ENCODE data around the gene DARS1.
"Not testable (repeated sequence)": the region's sequence is repeated elsewhere in the genome, so short reads cannot be mapped to it uniquely, and the experiment has no call there.

Gene DARS1

DNA sequence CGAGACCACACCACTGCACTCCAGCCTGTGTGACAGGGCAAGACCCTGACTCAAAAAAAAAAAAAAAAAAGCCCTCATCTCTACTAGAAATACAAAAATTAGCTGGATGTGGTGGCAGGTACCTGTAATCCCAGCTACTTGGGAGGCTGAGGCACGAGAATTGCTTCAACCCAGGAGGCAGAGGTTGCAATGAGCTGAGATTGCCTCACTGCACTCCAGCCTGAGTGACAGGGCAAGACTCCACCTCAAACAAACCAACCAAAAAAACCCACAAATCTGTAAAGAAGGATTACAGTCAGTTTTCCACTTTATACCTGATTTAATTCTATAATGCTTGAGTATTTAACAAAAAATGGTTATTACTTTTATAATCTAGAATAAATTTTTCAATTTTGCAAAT lies 9.7 kb downstream of the DARS1 start:
- DNase-seq, result no peak

DNA sequence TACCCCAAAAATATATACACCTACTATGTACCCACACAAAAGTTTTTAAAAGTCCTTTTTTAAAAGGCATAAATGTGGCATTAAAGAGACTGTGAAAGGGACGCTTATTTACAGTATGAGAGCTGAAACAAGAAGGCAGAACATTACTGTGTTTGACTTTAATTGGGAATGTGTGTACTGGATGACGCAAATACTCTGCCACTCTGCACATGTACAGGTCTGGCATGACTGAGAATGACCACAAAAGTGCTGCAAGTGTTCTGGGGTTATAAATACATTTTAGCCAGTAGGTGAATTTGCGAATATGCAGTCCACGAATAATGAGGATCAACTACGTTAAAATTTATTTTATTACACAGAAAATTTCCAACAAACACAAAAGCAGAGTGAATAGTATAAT lies 11.4 kb downstream of the DARS1 start:
- no peak for DNase-seq

DNA sequence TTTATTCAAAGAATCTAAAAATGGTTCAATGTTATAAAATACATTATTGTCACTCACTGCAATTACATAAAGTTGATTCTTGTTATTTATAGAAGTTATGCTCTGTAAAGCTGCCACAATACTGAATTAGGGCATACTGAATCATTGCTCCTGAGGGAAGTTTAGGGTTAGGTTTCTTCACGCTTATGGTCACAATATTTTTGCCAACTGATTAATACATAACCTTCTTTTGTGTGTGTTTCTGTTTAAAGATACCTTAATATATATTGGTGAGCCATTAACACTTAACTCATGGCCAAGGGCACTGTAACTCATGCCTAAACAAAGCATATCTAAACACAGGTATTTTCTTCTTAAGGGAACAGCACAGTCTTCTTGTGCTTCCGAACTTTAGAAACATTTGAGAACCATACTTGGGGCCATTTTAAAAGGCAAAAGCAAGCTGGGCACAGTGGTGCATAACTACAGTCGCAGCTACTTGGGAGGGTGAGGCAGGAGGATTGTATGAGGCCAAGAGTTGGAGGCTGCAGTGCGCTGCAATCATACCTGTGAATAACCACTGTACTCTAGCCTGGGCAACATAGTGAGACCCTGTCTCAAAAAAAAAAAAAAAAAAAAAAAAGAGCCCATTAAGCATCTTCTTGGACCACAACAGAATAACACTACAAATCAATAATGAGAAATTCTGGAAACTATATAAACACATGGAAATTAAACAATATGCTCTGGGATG lies 15.6 kb downstream of the DARS1 start:
- DNase-seq, result no peak

DNA sequence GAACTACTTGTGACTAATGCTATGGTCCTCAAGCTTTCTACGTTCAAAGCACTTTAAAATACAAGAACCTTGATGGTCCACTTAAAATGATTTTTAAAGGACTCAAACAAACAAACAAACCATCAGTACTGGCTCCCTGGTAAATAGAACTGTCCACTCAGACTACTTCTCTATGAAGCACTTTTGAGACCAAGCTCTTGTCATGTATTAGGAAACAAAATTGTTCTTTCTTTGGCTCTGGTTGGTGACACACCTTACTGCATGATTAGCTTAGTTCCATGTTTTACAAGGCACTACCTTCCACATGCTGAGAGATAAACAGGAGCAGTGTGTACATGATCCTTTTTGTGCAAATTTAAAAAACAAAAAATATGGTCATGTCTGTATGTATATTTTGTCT lies 19.7 kb downstream of the DARS1 start:
- no peak for DNase-seq

DNA sequence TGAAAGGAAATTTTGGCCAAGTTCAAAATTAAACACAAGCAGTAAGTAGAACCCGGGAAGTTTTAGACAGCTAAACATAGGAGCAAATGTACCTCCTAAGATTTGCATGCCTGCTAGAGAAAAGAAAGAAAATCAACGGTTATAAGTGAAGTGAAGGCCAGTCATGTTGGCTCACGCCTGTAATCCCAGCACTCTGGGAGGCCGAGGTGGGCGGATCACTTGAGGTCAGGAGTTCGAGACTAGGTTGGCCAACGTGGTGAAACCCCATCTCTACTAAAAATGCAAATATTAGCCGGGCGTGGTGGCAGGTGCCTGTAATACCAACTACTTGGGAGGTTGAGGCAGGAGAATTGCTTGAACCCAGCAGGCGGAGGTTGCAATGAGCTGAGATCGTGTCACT lies 21.0 kb downstream of the DARS1 start:
- not testable (repeated sequence) for DNase-seq

DNA sequence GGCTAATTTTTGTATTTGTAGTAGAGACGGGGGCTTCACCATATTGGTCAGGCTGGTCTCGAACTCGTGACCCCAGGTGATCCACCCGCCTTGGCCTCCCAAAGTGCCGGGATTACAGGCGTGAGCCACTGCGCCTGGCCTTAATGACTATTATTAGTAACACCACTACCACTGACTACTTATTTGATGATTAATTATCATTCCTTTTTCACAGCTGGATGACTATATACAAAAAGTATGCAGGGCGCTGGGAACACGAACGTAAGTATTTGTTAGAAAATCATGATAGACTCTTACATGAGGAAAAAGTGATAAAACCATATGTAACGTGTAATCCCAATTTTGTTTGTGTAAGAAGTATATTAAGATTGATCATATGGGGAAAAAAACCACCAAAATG lies 21.6 kb downstream of the DARS1 start:
- no peak for DNase-seq

DNA sequence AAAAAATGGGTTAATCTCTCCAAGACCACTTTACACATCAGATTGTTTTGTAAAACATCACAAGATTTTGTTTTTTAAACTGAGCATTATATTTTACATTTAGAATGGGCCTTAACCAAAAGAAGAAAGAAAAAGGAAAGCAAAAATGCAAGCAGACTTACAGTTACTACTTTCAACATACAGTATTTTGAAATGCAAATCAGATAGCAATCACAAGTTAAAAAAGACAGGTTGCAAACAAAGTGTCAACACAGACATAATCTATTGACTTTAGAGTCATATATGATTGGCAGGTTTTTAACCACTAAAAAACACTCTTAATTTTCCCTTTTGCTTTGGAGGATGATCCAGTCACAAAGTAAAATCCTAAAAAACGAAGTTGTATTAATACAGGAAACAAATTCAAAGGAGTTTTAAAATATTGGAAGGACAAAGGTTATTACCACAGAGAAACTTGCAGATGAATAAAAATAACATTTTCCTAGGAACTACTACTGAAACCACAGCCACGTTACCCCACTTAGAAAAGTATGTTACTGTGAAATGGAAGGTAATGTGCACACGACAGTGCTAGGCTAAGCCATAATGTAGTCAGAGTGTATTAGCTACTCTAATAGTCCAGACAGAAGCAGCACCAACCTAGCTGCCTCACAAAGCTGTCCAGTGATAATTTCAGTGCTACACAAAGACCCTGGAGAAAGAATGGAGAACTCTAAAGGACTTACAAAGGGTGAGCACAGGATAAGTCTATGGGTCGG lies 22.9 kb downstream of the DARS1 start:
- no peak for DNase-seq

DNA sequence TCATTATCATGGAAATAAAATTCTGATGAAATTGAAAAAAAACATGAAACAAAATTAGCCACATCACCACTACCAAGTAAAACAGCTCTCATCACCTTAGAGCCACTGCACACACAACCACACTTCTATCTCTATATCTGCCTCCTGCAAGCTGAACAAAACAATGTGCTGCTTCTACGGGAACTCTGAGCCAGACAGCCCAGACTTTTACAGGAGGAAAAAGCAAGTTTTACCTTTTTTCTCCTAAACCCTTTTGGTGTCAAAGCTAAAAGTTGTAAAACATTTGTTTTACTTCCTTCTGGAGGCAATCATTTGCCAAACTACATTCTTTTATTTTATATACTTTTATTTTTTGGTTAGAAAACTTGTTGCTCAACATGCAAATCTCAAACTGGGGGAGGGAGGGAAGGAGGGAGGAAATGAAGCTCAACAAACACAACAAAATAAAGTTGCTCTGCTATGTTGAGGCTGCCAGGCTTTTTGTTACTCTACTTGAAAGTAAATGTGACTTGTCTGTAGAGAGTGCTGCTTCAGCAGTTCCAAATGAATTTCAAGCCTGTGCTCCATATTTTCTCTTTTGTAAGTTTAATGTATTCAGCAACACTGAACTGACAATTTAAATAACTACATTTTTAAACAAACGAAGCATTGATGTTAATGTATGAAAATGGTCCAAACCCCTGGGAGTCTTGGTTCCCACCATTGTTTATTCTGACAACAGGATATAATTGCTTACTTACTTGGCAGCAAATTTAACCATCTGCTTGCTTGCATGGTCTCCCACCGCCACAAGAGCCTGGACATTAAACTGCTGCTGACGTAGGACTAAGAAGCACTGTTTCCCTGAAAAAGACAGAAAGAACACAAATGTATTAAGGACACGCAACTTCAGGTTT lies 24.5 kb downstream of the DARS1 start:
- DNase-seq, result no peak

DNA sequence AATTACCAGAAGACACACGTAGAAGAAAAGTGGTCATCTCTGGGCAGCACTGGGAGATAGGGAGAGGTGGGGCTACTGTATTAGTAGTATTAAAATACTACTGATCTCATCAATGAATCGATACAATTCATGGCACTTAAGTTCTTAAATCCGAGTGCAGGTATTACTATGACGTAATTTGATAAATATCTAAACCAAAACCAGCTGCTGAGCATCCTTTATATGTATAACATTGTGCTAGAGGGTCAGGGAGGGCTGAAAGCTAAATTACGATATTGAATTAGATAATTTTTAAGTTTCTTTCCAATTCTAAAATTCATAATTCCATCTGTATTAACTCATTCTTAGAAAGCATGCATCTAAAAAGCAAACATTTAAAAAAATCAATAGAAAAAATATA lies 25.3 kb downstream of the DARS1 start:
- DNase-seq, result no peak

DNA sequence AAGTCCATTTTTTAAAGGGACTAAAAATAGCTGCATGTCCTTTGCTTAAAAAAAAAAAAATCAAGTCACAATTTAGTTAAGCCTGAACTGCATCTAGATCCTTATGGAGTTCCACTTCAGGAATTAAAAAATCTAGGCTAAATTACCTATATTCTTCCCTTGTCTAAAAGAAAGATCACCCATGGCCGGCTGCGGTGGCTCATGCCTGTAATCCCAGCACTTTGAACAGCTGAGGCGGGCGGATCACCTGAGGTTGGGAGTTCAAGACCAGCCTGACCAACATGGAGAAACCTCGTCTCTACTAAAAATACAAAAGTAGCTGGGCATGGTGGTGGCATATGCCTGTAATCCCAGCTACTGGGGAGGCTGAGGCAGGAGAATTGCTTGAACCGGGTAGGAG lies 26.5 kb downstream of the DARS1 start:
- not testable (repeated sequence) for DNase-seq

DNA sequence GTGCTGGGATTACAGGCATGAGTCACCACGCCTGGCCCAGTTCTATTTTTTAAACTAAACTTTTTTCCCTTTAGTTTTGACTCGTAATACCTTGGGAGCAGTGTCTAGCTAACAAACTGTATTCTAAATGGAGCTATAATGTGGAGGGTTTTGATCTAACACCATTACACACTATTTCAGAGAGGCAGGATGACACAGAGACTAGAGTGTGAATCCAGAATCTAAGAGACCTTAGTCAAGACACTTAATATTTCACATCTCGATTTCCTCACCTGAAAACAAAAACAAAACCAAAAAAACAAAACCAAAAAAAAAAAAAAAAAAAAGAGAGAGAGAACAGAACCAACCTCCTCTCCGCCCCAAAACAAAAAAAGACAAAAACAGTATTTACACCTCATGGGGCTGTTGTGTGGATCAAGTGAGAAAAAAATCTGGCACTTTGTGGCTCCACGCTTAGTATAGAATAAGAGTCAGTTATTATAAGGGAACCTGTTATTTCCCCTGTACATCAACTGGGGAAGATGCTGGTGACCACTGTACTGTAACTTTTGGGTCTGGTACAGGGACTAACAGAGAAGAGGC lies 31.3 kb downstream of the DARS1 start:
- no peak for DNase-seq

DNA sequence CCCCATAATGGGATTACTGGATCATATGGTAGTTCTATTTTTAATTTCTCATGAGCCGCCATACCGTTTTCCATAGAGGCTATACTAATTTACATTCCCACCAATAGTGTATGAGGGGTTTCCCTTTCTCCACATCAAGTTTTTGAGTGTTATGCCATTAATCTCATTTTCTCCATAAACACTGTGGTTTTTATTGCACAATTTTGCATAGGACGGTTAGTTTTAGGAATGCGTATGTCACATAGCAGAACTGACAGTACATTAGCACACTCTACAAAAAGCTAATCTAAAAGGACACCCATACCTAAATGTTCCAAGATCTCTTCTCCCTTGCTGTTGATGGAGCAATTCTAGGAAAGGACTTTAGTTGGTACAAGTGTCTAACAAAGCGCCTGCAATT lies 32.5 kb downstream of the DARS1 start:
- no peak for DNase-seq

DNA sequence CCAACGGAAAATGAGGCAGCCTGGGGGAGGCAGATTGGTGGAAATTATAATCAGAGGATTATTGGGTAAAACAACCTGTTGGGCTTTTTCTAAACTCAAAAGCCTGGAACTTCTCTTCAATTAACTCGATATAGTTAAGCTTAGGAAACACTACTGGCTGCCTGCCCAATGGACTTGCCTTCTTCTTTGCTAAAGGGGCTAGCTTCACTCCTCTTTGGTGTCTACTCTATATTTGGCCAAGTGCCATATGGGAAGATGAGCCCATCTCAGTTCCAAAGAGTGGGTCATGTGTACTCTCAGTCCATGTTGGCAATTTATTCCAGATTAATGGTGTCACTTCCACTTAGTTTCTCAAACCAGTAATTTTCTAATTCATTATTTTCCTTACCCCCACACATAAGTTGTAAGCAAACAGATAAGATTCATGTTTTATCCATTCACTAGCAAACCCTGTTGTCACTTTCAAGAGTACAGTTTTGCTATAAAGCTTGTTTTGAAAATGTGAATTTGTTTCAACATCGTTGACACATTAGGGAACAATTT lies 34.3 kb downstream of the DARS1 start:
- no peak for DNase-seq

DNA sequence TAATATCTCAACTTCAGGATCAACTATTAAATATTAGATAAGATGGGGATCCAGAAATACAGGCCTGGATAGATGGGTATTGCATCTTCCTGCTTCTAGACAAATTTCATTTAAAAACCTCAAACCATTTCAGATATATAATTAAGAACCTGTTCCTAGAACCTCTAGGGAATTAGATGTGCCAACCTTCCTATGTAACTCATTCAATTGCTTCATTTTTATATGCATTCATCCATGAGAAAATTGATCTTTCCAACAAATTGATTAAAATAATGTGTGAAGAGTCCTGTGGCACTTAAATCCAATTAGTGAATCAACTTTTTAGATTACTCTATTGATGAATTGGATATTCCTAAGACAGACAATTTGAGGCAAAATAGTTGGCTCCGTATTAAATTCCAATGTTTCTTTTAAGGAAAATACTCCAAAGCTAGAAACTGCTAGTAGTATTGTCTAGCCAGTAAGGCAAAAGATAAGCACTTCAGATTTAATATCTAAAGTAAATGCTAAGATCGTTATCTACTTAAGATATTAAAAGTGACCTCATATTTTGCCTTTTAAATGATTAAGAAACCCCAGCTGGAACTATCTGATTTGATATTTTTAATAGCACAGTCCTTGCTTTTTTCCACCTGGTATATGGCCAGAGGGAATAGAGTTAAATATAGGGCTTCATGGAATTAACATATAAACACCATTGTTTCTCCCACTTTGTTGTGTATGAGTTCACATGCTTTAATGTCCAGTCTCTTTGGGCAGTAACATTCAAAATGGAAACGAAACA lies 35.8 kb downstream of the DARS1 start:
- no peak for DNase-seq

DNA sequence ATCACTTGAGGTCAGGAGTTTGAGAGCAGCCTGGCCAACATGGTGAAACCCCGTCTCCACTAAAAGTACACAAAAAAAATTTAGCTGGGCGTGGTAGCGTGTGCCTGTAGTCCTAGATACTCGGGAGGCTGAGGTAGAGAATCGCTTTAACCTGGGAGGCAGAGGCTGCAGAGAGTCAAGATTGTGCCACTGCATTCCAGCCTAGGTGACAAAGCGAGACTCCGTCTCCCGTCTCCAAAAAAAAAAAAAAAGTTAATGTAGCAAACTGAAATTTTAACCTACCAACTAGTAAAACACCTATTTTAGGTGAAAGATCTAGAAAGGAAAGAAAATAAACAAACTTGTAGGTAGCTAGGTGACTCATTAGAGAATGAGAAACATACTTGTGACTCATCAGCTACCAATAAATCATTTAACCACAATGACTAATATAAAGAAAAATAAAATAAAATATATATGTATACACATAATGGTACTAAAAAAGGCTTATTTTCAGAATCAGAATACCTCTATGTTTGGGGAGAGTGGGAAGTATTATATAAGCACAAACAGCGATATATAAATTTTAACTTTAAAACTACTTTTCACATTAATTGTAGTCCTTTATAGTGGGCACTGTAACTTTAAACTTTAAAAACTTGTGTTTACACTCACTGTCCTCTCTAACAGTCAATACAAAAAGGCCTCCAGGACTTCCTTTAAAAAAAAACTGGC lies 36.6 kb downstream of the DARS1 start:
- DNase-seq, result no peak

DNA sequence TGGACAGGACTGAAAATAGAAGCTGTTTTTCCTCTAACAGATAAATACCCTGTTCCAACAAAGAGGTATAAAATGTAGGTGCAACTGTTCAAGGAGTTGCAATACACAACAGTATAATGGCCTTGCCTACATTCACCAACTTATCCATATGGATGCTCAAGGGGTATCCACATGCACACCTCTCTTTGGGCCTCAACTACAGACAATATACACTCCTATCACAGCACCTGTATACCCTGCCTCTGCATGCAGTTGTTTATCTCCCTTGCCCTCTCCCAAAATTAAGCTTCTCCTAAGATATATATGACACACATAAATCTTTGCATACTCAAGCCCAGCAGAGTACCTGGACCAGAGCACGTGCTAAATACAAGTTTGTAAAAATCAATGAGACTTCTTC lies 37.3 kb downstream of the DARS1 start:
- no peak for DNase-seq

DNA sequence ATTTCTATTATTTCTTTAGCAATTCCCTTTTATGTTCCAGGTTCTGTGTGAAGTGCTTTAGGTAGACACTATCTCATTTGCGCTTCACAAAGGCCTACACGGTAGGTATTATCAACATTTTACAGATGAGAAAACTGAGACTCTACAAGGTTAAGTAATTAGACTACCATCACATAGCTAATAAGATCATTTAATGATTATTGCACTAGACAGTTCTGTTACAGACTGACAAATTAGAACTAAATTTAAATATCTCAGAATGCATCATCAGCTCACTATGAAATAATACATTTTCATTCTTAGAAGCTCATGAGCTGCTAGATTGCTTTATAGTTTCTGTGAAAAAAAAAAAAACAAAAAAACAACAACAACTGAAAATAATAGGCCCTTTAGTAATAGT lies 37.9 kb downstream of the DARS1 start:
- no peak for DNase-seq

DNA sequence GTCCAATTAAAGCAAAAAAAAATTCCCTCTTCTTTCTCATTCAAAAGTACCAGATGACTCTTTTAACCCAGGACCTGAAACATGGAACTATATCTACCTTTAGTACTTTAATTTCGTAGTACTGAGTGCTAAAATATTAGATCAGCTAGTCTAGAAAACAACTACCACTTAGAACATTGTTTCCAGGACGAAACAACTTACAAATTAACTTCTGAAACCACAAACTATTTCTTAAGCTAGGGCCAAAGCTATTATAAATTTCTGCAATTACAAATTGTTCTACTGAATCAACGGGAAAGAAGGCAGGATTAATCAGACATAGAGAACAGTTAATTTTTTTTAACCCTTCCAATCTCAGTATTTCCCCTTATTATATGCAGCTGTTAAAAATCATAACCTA lies 39.9 kb downstream of the DARS1 start:
- no peak for DNase-seq

DNA sequence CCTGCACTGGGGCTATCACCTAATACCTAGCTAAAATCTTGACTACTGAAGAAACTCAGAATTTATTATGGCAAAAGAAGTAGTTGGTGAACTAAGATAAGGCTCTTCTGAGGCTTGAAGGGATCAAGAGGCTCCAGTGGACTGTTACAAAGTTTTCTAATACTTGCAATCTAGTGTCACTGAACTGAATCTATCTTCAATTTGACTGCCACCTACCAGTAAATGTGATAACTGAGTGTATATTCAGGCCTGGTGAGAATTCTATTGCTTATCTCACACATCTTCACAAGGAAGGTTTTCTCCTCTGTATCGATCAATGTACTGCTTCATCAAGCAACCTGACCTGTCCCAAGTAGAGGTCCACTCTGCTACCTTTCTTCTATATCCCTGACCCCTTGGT lies 40.8 kb downstream of the DARS1 start:
- no peak for DNase-seq

DNA sequence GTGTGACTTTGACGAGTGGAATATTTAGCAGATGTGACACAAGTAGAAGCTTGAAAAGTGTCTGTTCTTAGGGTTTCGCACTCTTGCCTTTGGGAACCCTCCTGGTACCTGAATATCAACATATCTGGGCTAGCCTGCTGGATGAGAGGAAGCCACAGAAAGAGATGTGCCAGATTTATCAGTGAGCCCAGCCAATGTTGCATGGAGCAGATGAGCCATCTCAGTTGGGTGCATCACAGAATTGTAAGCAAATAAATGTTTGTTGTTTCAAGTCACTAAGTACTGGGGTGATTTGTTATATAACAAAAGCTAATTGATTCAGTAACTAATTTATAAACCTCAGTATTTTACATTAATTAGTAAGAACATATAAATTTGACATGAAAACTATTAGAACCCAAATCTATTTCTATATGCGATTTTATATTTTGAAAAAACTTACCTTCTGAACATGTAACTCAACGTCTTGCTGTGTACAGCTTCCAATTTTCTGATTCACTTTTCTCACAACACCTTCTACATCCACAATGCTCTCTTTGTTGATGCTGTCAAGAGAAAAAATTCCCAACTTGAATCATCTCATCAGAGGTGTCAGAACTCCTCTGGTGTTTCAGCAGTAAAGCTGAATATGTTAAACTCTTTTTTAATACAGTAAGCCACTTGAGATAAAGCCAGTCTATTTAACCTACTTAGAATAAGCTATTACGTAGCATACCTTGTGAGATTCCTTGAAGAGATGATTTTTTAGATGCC lies 42.3 kb downstream of the DARS1 start:
- no peak for DNase-seq

DNA sequence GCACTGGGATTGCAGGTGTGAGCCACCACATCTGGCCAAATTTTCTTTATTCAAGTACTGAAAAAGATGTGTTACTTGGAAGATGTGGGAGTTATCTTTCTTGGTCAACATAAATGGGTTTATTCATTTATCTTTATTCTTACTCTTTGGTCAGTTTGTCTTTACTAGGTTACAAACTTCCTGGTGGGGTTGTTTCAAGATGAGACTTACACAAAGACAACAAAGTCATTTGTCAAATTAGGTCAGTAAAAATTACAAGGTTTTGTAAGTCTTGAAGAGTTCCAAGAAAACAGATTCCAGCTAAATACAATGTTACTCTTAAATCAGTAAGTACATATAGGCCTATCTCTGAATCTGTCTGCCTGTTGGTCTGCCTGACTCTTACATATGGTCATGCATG lies 48.9 kb downstream of the DARS1 start:
- DNase-seq, result no peak
